HepG2 (cell line): ENCODE measurements around the gene IL1RAP. TPM values are rescaled to one million over a fixed set of nuclear protein-coding genes. Genes with fewer than 3 reads are reported as not detected.

Source experiments
- ATF7-NPFF ChIP-seq: sonication (generic); formaldehyde crosslinking; IDR thresholded peaks from 2 replicates; pipeline ENCODE4 v1.8.1; 2023; ENCODE audit warnings: mild to moderate bottlenecking, low read depth, missing genetic modification reagents, moderate library complexity
- BRCA1 ChIP-seq: sonication (generic); formaldehyde crosslinking; IDR thresholded peaks from 2 replicates; pipeline ENCODE4 v1.4.0; 2020; ENCODE audit warnings: missing genetic modification reagents
- ETV5 ChIP-seq: IDR thresholded peaks from 2 replicates; pipeline ENCODE4 v1.6.1; 2018; ENCODE audit warnings: missing biosample characterization, missing genetic modification reagents, inconsistent platforms, borderline replicate concordance
- HNF1A ChIP-seq, 2 experiments: sonication (generic) in 1 of 2; formaldehyde crosslinking in 1 of 2; IDR thresholded peaks; 2 replicates each; pipeline versions ENCODE4 v1.4.0 to v1.6.1; 2016 to 2020; ENCODE audit warnings: borderline replicate concordance in 1 of 2, low read depth in 1 of 2, mild to moderate bottlenecking in 1 of 2, missing genetic modification reagents in 1 of 2
- MIER3 ChIP-seq: IDR thresholded peaks from 2 replicates; pipeline ENCODE4 v1.6.1; 2016; ENCODE audit warnings: missing compliant biosample characterization, borderline replicate concordance
- MTA1 ChIP-seq: sonication (generic); formaldehyde crosslinking; IDR thresholded peaks from 2 replicates; pipeline ENCODE4 v1.4.0; 2020; ENCODE audit warnings: missing genetic modification reagents, mild to moderate bottlenecking, borderline replicate concordance
- PBX2 ChIP-seq: IDR thresholded peaks from 2 replicates; pipeline ENCODE4 v1.6.1; 2016; ENCODE audit warnings: control low read depth
- RBM39 ChIP-seq: fragments of 200-400 bp; formaldehyde crosslinking; IDR thresholded peaks from one replicate; pipeline ENCODE4 v1.6.1; 2018; ENCODE audit warnings: antibody characterized with exemption, mild to moderate bottlenecking, low read depth, low read length; ENCODE audit not compliant: poor library complexity, severe bottlenecking
- SMARCE1 ChIP-seq: fragments of 450-650 bp; IDR thresholded peaks from 2 replicates; pipeline ENCODE4 v1.6.1; 2017; ENCODE audit warnings: borderline replicate concordance
- SP140L ChIP-seq: sonication (generic); formaldehyde crosslinking; IDR thresholded peaks from 2 replicates; pipeline ENCODE4 v1.4.0; 2020; ENCODE audit warnings: missing genetic modification reagents, borderline replicate concordance
- SP4 ChIP-seq: sonication (generic); formaldehyde crosslinking; IDR thresholded peaks from 2 replicates; pipeline ENCODE4 v1.8.1; 2023; ENCODE audit warnings: mild to moderate bottlenecking, missing genetic modification reagents
- ZBTB26 ChIP-seq: IDR thresholded peaks from 2 replicates; pipeline ENCODE4 v1.6.1; 2016; ENCODE audit warnings: missing compliant biosample characterization, missing genetic modification reagents, borderline replicate concordance
- ZFP41 ChIP-seq: sonication (generic); formaldehyde crosslinking; IDR thresholded peaks from 2 replicates; pipeline ENCODE4 v1.4.0; 2020; ENCODE audit warnings: mild to moderate bottlenecking, missing genetic modification reagents, borderline replicate concordance
- ZFP82 ChIP-seq: sonication (generic); formaldehyde crosslinking; IDR thresholded peaks from 2 replicates; pipeline ENCODE4 v1.5.1; 2020; ENCODE audit warnings: mild to moderate bottlenecking, missing genetic modification reagents, borderline replicate concordance
- ZNF180 ChIP-seq: sonication (generic); formaldehyde crosslinking; IDR thresholded peaks from 2 replicates; pipeline ENCODE4 v1.4.0; 2020; ENCODE audit warnings: low read depth, missing genetic modification reagents, borderline replicate concordance
- ZNF362 ChIP-seq: sonication (generic); formaldehyde crosslinking; IDR thresholded peaks from 2 replicates; pipeline ENCODE4 v1.4.0; 2020; ENCODE audit warnings: missing genetic modification reagents, mild to moderate bottlenecking, borderline replicate concordance
- ZNF670 ChIP-seq: sonication (generic); formaldehyde crosslinking; IDR thresholded peaks from 2 replicates; pipeline ENCODE4 v1.8.0; 2022; ENCODE audit warnings: mild to moderate bottlenecking, missing genetic modification reagents, borderline replicate concordance
- ZNF790 ChIP-seq: sonication (generic); formaldehyde crosslinking; IDR thresholded peaks from 2 replicates; pipeline ENCODE4 v1.8.0; 2022; ENCODE audit warnings: missing genetic modification reagents, mild to moderate bottlenecking, borderline replicate concordance
- polyA plus RNA-seq, 8 experiments: library from polyadenylated mRNA; depleted of rRNA in 3 of 8; stranded (reverse) in 7 of 8; unstranded in 1 of 8; fragments of >200 nt; fragmentation: Illumina TruSeq in 4 of 8; extraction: Trizol in 4 of 8; gene quantifications; 2 replicates each; pipeline versions ENCODE4 v1.2.1 to v1.2.3, GENCODE V29; 2011 to 2016; ENCODE audit warnings: low read depth in 4 of 8, missing spikeins in 1 of 8, mixed read lengths in 1 of 8; ENCODE audit not compliant: insufficient read depth in 1 of 8
- total RNA-seq, 5 experiments: library from RNA; depleted of rRNA; stranded (reverse); fragments of >200 nt; fragmentation: Illumina TruSeq; extraction: Trizol; gene quantifications; 2 replicates each; pipeline ENCODE4 v1.2.3, GENCODE V29; 2016; ENCODE audit warnings: low read depth in 1 of 5

IL1RAP gene
- total and polyA plus RNA-seq, 2 of the 13 experiments (the other 11 are each of a cell fraction or from before 2014, with no cell fraction given), result 18.3 to 54.9 TPM

GRCh38 chr3:190534986-190535385 is 21.1 kb downstream of the IL1RAP start (continued):
- TF ChIP-seq ZNF790 (CRISPR knock-in tag) (no peak), ZNF670 (no peak), SP140L (CRISPR knock-in tag) (no peak), PBX2 (CRISPR knock-in tag) (no peak), ZNF180 (CRISPR knock-in tag) (no peak), ZFP82 (CRISPR knock-in tag) (no peak), MTA1 (CRISPR knock-in tag) (no peak), ZFP41 (CRISPR knock-in tag) (no peak), MIER3 (CRISPR knock-in tag) (peak; percentile 87; the same call in 1 of the 2 replicates), ETV5 (CRISPR knock-in tag) (peak; percentile 71; the same call in 1 of the 2 replicates), RBM39 (no peak), BRCA1 (CRISPR knock-in tag) (no peak), ZNF362 (CRISPR knock-in tag) (peak; percentile 45; the same call in 1 of the 2 replicates), ZBTB26 (CRISPR knock-in tag) (0 out of 2 replicates have a peak, but pooled peaks have one; percentile 35), SMARCE1 (no peak), ATF7-NPFF (no peak), HNF1A (IDR thresholded peaks at IDR 0.05; ENCODE audit: low read depth) (peak; percentile 50; the same call in 1 of the 2 replicates), HNF1A (CRISPR knock-in tag; IDR thresholded peaks at IDR 0.05; ENCODE audit: borderline replicate concordance) (peak; percentile 80; the same call in 1 of the 2 replicates), SP4 (CRISPR knock-in tag) (no peak)
